ENCODE measurements around the gene ASB5.

The ASB5 gene

GRCh38 chr4:176277162-176277904 is 8.3 kb upstream of the ASB5 start:
- DNase-seq (ENCODE audit: low read depth, low spot score) = peak; percentile 86

DNA sequence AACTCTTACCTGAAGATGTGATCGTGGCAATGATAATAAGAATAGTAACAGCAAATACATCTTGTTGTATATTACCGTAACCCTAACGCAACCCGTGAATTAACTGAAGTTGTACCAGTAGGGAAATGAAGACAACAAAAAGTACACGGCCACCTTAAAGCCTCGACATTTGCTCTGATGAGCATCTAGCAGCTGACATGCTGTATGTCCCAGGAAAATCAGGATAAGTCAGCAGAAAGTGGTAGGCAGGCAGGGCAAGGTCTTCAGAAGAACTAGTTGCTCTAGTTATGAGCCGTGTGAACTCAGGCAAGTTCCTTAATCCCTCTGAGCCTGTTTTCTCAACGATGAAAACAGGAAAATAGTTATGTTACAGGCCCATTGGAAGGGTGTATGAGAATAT is 7.7 kb upstream of the ASB5 start:
- DNase-seq (ENCODE audit: low read depth, low spot score) = no peak

- DNase-seq (ENCODE audit: low read depth, low spot score) = peak; percentile 18
These were observed 5.4 kb upstream of the ASB5 start for GRCh38 chr4:176274441-176274840.

- no peak for DNase-seq (ENCODE audit: low read depth, low spot score)
These were observed 4.7 kb upstream of the ASB5 start for GRCh38 chr4:176273736-176274135.

- DNase-seq (ENCODE audit: low read depth, low spot score) = no peak
These were observed 3.8 kb upstream of the ASB5 start for GRCh38 chr4:176272799-176273198.

DNA sequence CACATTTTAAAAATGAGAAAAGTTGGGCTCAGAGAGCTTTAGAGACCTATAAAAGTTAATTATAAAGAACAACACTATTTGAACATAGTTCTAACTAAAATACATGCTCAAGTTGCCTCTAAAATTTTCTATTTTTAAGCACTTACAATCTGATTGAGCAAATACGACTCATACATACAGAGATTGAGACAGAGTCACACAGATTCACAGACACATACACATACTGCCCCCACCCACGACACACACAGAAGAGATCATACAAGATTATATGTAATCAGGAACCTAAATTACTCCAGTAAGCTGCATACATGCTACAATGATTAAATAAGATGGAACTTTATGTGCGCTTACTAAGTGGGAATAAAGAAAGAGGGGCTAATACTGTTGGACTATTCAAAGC is 2.7 kb upstream of the ASB5 start:
- no peak for DNase-seq (ENCODE audit: low read depth, low spot score)

GRCh38 chr4:176270669-176271068 is 1.6 kb upstream of the ASB5 start:
- DNase-seq (ENCODE audit: low read depth, low spot score) = peak; percentile 94

DNA sequence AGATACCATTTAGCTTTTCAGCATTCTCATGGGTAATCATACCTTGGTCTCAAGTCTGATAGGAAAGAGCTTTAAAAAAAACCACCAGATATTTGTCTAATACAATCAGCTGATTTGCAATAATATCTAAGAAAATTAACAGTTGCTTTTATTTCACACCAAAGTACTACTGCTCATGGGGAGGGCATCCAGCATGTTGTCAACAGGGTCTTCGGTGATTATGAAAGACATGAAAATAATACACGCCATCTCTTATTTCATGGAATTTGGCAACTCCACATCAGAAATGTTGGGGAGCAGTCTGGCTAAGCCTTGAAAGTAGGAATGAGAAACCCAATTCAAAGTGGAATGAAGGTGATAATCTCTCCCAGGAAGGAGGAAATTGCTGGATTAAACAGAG is 3.0 kb downstream of the ASB5 start:
- DNase-seq (ENCODE audit: low read depth, low spot score) = no peak

DNA sequence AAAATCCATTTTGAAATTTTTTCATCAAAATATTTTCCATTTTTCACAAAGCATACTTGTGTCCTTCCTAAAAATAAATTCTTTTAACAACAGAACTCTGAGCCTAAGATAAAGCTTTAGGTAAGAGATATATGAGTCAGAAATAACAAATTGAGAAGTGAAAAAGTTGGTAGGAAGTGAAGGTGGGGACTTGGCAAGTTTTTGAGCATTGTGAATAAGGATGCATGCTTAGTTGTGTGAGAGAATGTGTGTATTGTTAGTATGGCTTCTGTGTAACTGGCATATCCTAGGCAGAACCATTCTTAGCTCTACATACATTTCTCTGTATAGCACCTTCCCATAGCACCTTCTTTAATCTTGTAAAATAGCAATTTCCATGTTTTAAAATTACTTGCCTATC is 6.8 kb downstream of the ASB5 start:
- no peak for DNase-seq (ENCODE audit: low read depth, low spot score)

GRCh38 chr4:176261481-176261880 is 7.5 kb downstream of the ASB5 start:
- no peak for DNase-seq (ENCODE audit: low read depth, low spot score)

DNA sequence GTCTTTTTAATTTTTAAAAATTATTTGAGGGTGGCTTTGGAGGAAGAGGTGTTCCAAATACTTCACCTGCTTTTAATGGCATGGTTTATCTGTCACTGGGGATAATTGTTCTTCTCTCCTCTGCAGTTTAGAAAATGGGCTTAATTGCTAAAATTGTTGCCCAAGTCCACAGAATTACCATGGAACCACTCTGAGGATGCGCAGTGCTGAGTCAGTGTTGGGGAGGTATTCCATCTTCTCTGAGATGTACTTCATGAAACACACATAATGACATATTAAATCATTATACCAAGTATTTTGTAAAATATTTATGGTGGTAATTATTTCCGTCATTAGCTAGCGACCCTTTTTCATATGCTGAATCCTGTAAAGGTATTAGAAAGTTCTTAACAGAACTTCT is 8.0 kb downstream of the ASB5 start:
- no peak for DNase-seq (ENCODE audit: low read depth, low spot score)

DNA sequence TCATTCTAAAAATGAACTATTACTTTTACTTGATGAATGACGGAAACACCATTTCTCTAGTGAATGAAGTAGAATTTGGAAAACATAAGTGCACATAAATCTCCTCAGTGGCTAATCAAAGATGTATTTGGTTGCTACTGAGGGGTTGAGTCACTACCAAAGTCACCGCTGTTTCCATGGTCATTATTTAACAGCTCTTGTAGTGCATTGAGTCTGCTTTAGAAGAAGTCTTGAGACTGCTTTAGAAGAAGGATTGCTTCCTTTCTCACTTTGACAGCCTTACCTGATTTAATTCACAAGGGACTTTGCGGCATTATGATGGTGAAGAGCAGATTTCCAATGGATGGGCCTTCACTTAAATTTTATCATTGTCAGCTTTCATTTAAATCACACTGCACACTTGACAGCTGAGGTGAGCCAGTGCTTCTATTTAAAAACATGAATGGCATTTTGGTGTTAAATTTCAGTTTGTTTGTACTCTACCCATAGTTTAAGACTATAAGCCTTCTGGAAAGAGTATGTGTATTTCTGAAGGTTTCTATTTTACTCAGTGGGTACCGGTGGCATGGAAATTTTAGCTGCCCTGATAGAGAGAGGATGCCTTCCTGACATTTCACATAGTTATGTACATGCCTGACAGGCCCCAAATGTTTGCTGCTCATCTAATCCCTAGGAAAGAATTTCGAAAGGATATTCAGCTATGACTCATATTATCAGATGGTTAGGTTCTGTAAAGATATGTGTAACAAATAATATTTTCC is 9.5 kb downstream of the ASB5 start:
- no peak for DNase-seq (ENCODE audit: low read depth, low spot score)

DNA sequence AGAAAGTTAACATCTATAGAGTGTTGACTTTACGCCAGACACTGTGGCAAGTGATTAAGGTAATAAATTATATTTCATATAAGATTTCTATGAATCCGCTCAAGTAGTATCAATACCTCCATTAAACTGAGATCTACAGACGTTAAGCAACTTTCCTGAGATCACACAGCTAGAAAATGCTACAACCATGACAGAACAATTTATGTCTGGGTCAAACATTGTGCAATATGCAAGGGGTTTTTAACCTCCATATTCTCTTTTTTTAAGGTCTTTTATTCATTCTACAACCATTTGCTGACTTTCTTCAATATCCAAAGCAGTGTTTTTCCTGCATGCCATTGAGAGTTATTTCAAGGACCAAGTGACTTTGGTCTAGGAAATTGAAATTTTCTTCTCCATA is 10.9 kb downstream of the ASB5 start:
- DNase-seq (ENCODE audit: low read depth, low spot score) = no peak

DNA sequence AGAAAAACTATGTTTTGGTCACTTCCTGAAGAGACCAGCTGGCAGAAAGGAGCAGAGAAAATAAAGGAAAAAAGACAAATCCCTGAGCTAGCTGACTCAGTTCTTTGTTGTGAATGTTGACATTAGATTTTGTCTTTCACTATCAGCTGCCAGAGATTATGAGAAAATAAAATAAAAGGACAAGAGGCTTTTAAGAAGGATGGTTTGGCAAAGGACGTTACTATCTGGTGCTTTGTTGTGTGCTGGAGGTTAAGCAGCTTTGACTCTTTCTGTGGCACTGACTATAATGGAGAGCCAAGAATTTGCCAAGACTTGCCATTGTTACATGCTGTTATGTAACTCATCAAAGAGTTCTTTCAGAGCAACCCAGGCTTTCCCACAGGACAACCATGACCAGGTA is 12.1 kb downstream of the ASB5 start:
- DNase-seq (ENCODE audit: low read depth, low spot score) = peak; percentile 29

GRCh38 chr4:176242764-176243347 is 26.2 kb downstream of the ASB5 start:
- no peak for DNase-seq (ENCODE audit: low read depth, low spot score)

GRCh38 chr4:176241703-176242102 is 27.3 kb downstream of the ASB5 start:
- DNase-seq (ENCODE audit: low read depth, low spot score) = no peak

DNA sequence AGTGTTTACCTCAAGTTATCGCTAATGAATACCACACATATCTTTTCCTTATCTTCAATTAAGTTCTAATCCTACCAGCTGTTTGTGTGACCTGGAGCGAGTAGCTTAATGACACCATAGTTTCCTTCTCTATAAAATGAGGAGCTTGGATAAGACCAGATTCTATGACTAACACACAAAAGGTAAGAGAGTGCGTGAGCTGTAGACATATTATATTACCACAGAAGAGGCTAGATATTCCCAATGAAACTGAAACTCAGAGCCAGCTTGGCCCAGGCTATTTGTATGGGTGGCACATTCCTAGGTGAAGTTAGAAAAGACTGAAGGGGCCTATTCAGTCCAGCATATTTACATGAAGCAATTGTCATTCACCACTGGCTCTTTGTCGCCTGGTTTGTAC is 30.2 kb downstream of the ASB5 start:
- DNase-seq (ENCODE audit: low read depth, low spot score) = no peak

GRCh38 chr4:176238157-176238610 is 30.8 kb downstream of the ASB5 start:
- DNase-seq (ENCODE audit: low read depth, low spot score) = peak; percentile 56

GRCh38 chr4:176236946-176237345 is 32.1 kb downstream of the ASB5 start:
- DNase-seq (ENCODE audit: low read depth, low spot score) = no peak

- no peak for DNase-seq (ENCODE audit: low read depth, low spot score)
These were observed 38.2 kb downstream of the ASB5 start for GRCh38 chr4:176230836-176231235.

DNA sequence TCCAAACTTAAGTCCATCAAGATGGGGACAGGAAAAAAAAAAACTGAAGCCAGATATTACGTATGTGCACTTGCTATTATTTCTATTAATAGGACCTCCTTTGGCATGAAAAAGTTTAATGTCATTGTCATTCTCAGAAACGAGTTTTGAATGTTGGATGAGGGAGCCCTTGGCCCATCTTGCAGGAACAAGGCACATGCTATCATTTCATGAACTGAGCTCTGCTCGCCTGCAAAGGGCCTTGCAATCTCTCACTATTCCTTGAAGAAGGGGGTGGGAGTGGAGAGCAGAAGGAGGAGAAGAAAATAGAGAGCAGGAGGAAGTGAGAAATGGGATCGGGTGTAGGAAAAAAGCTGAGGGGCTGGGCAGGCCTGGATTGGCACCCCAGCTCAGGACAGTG is 39.4 kb downstream of the ASB5 start:
- DNase-seq (ENCODE audit: low read depth, low spot score) = no peak

DNA sequence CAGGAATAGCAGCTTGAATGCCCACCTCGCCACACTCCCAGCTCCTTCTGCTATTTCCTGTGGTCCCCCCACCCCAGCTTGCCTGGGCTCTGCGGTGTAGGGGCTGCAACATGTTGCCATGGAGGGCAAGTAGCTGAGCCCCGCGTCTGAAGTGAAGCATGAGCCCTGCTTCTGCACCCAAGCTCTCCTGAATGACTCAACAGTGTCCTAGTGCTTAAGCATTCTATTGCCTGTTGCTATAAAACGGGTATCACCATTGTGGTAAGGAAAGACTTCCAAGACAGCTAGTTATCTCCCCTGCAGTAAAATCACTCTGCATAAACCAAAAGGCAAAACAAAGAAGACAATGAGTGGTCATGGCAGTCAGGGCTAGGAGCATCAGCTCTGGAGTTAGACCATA is 42.3 kb downstream of the ASB5 start:
- no peak for DNase-seq (ENCODE audit: low read depth, low spot score)

- no peak for DNase-seq (ENCODE audit: low read depth, low spot score)
These were observed 45.5 kb downstream of the ASB5 start for GRCh38 chr4:176223561-176223960.
